BJ (cell line): ENCODE data around the gene FUT6. TPM values are rescaled to one million over a fixed set of nuclear protein-coding genes. Genes with fewer than 3 reads are reported as not detected.

Source experiments
- polyA plus RNA-seq: library from polyadenylated mRNA; depleted of rRNA; stranded (reverse); fragments of >200 nt; gene quantifications from 2 replicates; pipeline ENCODE4 v1.2.3, GENCODE V29; 2011; rRNA removed

FUT6 gene
- polyA plus RNA-seq, 1 experiment: not detected

Other genes with a start within 250 kb of the FUT6 start
- 13.3 and 15.3 TPM in 2 replicates for gene SAFB2, start 216.9 kb downstream of the FUT6 start, polyA plus RNA-seq
- 20.8 and 22.3 TPM in 2 replicates for gene SAFB, start 216.6 kb downstream of the FUT6 start, polyA plus RNA-seq
- gene MICOS13, start 159.2 kb downstream of the FUT6 start, polyA plus RNA-seq: 65.2 and 67.8 TPM in 2 replicates
- 5.3 and 5.6 TPM in 2 replicates for gene HSD11B1L, start 158.7 kb downstream of the FUT6 start, polyA plus RNA-seq
- 824 and 912 TPM in 2 replicates for gene RPL36, start 149.4 kb downstream of the FUT6 start, polyA plus RNA-seq
- 55.4 and 77.4 TPM in 2 replicates for gene LONP1, start 119.6 kb downstream of the FUT6 start, polyA plus RNA-seq
- gene CATSPERD, start 119.1 kb downstream of the FUT6 start, polyA plus RNA-seq: not detected in 2 replicates
- gene PRR22, start 55.0 kb downstream of the FUT6 start, polyA plus RNA-seq: 0.28 and 0.53 TPM in 2 replicates
- 9.9 and 13.7 TPM in 2 replicates for gene DUS3L, start 48.5 kb downstream of the FUT6 start, polyA plus RNA-seq
- 0.20 and 0.22 TPM in 2 replicates for gene NRTN, start 34.6 kb downstream of the FUT6 start, polyA plus RNA-seq
- gene FUT3, start 11.7 kb upstream of the FUT6 start, polyA plus RNA-seq: not detected in 2 replicates
- gene FUT5, start 30.8 kb upstream of the FUT6 start, polyA plus RNA-seq: not detected in 2 replicates
- 242 and 351 TPM in 2 replicates for gene NDUFA11, start 64.1 kb upstream of the FUT6 start, polyA plus RNA-seq
- 3.3 and 4.2 TPM in 2 replicates for gene VMAC, start 65.2 kb upstream of the FUT6 start, polyA plus RNA-seq
- 4.3 and 5.6 TPM in 2 replicates for gene CAPS, start 74.6 kb upstream of the FUT6 start, polyA plus RNA-seq
- 54.2 and 68.6 TPM in 2 replicates for gene RANBP3, start 138.4 kb upstream of the FUT6 start, polyA plus RNA-seq